ENCODE measurements around the gene DEFB129. TPM values are rescaled to one million over a fixed set of nuclear protein-coding genes. Genes with fewer than 3 reads are reported as not detected.

DEFB129 gene, protein sequence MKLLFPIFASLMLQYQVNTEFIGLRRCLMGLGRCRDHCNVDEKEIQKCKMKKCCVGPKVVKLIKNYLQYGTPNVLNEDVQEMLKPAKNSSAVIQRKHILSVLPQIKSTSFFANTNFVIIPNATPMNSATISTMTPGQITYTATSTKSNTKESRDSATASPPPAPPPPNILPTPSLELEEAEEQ
- total RNA-seq (not detected), polyA plus RNA-seq (not detected)

DNA sequence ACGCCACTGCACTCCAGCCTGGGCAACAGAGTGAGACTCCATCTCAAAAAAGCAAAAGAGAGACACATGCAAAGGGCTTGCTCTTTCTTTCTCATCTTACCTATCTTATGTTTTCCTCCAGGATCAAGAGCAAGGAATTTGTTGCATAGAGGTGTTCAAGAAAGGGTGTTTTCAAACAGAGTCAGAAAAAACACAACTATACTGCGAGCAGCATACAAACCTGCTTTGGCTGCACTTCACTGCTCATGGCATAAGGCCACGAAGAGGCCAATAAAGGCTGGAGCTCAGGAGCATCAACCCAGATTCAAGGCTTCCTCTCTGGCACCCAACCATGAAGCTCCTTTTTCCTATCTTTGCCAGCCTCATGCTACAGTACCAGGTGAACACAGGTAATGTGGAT is at the start of gene DEFB129:
TSS of gene DEFB129 (plus strand) at position 301 of the 400 bp plus-strand sequence. CDS start at position 332, 31 bp downstream.
- Histone ChIP-seq H3K27ac (ENCODE audit: low read depth in 1 of 2, low read length in 2 of 2) (no peak within 1 kb of the TSS), H3K36me3 (ENCODE audit: control insufficient read depth in 4 of 4, insufficient read depth in 3 of 4, low read depth in 1 of 4, low read length in 3 of 4) (no peaks in the 10 kb centered on the region), H3K4me1 (ENCODE audit: control insufficient read depth in 4 of 4, insufficient read depth in 4 of 4, low read length in 3 of 4) (no peaks in the 10 kb centered on the region), H3K9me3 (ENCODE audit: control insufficient read depth in 4 of 4, low read length in 3 of 4) (no peaks in the 10 kb centered on the region), H3K27me3 (ENCODE audit: control insufficient read depth in 4 of 4, insufficient read depth in 4 of 4, low read length in 3 of 4) (peaks cover 0 to 3% (median 0%) of the 10 kb centered on the region in 4 donors), H3K9ac (ENCODE audit: low read depth in 1 of 2, low read length in 2 of 2) (no peak within 1 kb of the TSS), H3K4me3 (ENCODE audit: low read depth in 1 of 3, low read length in 3 of 3) (no peak within 1 kb of the TSS)
- no peak for TF ChIP-seq TAF1 (conservative IDR thresholded peaks at IDR 0.05)
- no peak for TF ChIP-seq EGR1 (IDR thresholded peaks at IDR 0.05; ENCODE audit: low read depth in 2 of 2)
- TF ChIP-seq YY1 (IDR thresholded peaks at IDR 0.05): no peak
- no peak for TF ChIP-seq GABPA (IDR thresholded peaks at IDR 0.05 in 1 of 2, conservative IDR thresholded peaks at IDR 0.05 in 1 of 2)
- TF ChIP-seq RAD21 (IDR thresholded peaks at IDR 0.05): no peak
- TF ChIP-seq, protein P1, sequence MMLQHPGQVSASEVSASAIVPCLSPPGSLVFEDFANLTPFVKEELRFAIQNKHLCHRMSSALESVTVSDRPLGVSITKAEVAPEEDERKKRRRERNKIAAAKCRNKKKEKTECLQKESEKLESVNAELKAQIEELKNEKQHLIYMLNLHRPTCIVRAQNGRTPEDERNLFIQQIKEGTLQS (IDR thresholded peaks at IDR 0.05): no peak
- TF ChIP-seq, protein P2, sequence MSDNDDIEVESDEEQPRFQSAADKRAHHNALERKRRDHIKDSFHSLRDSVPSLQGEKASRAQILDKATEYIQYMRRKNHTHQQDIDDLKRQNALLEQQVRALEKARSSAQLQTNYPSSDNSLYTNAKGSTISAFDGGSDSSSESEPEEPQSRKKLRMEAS (IDR thresholded peaks at IDR 0.05): no peak
- TF ChIP-seq, protein P3, sequence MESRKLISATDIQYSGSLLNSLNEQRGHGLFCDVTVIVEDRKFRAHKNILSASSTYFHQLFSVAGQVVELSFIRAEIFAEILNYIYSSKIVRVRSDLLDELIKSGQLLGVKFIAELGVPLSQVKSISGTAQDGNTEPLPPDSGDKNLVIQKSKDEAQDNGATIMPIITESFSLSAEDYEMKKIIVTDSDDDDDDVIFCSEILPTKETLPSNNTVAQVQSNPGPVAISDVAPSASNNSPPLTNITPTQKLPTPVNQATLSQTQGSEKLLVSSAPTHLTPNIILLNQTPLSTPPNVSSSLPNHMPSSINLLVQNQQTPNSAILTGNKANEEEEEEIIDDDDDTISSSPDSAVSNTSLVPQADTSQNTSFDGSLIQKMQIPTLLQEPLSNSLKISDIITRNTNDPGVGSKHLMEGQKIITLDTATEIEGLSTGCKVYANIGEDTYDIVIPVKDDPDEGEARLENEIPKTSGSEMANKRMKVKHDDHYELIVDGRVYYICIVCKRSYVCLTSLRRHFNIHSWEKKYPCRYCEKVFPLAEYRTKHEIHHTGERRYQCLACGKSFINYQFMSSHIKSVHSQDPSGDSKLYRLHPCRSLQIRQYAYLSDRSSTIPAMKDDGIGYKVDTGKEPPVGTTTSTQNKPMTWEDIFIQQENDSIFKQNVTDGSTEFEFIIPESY (IDR thresholded peaks at IDR 0.05): no peak
- TF ChIP-seq HNF4G (IDR thresholded peaks at IDR 0.05): no peak
- no peak for TF ChIP-seq HNF4A (conservative IDR thresholded peaks at IDR 0.05)
- no peak for TF ChIP-seq FOXA2 (IDR thresholded peaks at IDR 0.05)
- TF ChIP-seq, protein P4, sequence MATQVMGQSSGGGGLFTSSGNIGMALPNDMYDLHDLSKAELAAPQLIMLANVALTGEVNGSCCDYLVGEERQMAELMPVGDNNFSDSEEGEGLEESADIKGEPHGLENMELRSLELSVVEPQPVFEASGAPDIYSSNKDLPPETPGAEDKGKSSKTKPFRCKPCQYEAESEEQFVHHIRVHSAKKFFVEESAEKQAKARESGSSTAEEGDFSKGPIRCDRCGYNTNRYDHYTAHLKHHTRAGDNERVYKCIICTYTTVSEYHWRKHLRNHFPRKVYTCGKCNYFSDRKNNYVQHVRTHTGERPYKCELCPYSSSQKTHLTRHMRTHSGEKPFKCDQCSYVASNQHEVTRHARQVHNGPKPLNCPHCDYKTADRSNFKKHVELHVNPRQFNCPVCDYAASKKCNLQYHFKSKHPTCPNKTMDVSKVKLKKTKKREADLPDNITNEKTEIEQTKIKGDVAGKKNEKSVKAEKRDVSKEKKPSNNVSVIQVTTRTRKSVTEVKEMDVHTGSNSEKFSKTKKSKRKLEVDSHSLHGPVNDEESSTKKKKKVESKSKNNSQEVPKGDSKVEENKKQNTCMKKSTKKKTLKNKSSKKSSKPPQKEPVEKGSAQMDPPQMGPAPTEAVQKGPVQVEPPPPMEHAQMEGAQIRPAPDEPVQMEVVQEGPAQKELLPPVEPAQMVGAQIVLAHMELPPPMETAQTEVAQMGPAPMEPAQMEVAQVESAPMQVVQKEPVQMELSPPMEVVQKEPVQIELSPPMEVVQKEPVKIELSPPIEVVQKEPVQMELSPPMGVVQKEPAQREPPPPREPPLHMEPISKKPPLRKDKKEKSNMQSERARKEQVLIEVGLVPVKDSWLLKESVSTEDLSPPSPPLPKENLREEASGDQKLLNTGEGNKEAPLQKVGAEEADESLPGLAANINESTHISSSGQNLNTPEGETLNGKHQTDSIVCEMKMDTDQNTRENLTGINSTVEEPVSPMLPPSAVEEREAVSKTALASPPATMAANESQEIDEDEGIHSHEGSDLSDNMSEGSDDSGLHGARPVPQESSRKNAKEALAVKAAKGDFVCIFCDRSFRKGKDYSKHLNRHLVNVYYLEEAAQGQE (IDR thresholded peaks at IDR 0.05): no peak
- TF ChIP-seq, protein P5, sequence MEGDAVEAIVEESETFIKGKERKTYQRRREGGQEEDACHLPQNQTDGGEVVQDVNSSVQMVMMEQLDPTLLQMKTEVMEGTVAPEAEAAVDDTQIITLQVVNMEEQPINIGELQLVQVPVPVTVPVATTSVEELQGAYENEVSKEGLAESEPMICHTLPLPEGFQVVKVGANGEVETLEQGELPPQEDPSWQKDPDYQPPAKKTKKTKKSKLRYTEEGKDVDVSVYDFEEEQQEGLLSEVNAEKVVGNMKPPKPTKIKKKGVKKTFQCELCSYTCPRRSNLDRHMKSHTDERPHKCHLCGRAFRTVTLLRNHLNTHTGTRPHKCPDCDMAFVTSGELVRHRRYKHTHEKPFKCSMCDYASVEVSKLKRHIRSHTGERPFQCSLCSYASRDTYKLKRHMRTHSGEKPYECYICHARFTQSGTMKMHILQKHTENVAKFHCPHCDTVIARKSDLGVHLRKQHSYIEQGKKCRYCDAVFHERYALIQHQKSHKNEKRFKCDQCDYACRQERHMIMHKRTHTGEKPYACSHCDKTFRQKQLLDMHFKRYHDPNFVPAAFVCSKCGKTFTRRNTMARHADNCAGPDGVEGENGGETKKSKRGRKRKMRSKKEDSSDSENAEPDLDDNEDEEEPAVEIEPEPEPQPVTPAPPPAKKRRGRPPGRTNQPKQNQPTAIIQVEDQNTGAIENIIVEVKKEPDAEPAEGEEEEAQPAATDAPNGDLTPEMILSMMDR (IDR thresholded peaks at IDR 0.05; ENCODE audit: low read depth, low read length, missing input control): no peak
- no peak for TF ChIP-seq JUND (IDR thresholded peaks at IDR 0.05)
- no peak for TF ChIP-seq SP1 (IDR thresholded peaks at IDR 0.05)
- no peak for TF ChIP-seq NR2F2 (IDR thresholded peaks at IDR 0.05)
- TF ChIP-seq FOXA1 (IDR thresholded peaks at IDR 0.05): no peak
- no peak for TF ChIP-seq RXRA (IDR thresholded peaks at IDR 0.05)
- 85% methylated on average over 3 of the region's 3 CpGs for WGBS
- no peak for DNase-seq (ENCODE audit: low spot score)

All from liver (tissue), 9 donors.